ENCODE data around the gene RDH5. TPM values are rescaled to one million over a fixed set of nuclear protein-coding genes. Genes with fewer than 3 reads are reported as not detected.
A peak's percentile ranks its signal among the peaks of the same experiment; 100 is the strongest.

Gene RDH5
- total and polyA plus RNA-seq, 2 of the 13 experiments (the other 11 are each of a cell fraction or from before 2014, with no cell fraction given) = 2.6 to 5.7 TPM

DNA sequence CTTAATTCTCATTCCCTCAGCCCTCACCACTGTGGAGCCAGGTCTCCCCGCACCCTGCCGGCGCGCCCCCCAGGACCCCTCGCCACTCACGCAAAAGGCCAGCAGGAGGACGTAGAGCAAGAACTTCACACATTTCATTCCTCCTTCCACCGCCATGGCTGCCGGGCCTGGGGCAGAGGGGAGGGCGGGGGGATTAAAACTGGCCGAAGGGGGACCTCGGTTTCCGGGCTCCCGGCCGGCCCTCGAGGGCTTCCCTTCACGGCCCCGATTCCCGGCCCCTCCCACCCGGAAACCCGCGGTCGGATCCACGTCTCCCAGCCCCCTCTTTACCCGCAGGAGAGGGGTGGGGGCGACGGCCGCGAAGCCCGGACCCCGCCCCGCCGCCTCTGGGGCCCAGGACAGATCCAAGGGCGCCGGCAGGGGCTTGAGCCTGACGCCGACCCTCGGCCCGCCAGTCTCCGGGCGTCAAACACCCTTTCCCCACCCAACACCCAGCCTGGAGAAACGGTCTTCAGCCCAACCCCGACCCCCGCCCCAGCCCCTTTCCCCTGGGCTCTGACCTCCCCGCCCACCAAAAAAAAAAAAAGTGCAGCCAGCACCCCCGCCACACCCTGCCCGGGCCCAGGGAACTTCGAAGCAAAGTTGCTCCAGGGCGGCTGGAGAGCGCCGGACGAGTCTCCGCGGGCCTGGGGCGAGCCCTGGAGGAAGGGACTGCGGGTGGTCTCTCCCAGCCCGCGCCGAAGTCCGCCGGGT is 8.2 kb downstream of the RDH5 start:
- no peak overlapping the region for H2AFZ ChIP-seq (ENCODE audit: low read length)
- H3K36me3 ChIP-seq (replicated peaks in 1 of 2; ENCODE audit: control insufficient read depth in 1 of 2, insufficient read depth in 2 of 2, low read length in 2 of 2) = peaks cover 10 to 25% of the 10 kb centered on the region in 2 experiments; a peak in 4 of 5 replicates
- FAIRE-seq (no peak), ATAC-seq (peak; percentile 32), DNase-seq (ENCODE audit: low spot score) (no peak)
- ChIA-PET POLR2A (interaction anchor here (0.9 to 2.7 kb wide), 10 partner anchors 9 to 376 kb away, joined by 3 to 38 read pairs (median 14); partner anchors contain the start of genes BLOC1S1, DNAJC14, ORMDL2 and PA2G4), CTCF (ENCODE audit: low intra/inter-chr PET ratio, low total read pairs) (no interaction called here)
- 0 out of 2 replicates have a peak, but pooled peaks cover 8% of the 10 kb centered on the region for H4K20me1 ChIP-seq (ENCODE audit: insufficient read depth, low read length)
- intact Hi-C loops (cut with micrococcal nuclease; ENCODE audit: unreplicated experiment) (loop anchor here (2.0 kb wide), 1 partner anchor 48 kb away; a partner anchor contains a TSS), in situ Hi-C loops (cut with HindIII; ENCODE audit: extremely low pct_ligation_motif_present, low pct_unique_long_range_greater_than_20kb) (no loop called here)
- H3K4me3 ChIP-seq (replicated peaks in 1 of 3; ENCODE audit: insufficient read depth in 1 of 3, low read depth in 2 of 3, low read length in 3 of 3) = peak overlapping the region; percentile 84 to 89 (median 84)
- H3K79me2 ChIP-seq (ENCODE audit: insufficient read depth, low read length) = peaks cover 12% of the 10 kb centered on the region
- no peaks in the 10 kb centered on the region for H3K9me3 ChIP-seq (ENCODE audit: low read length)
- peaks cover 46% of the 10 kb centered on the region for H3K4me1 ChIP-seq (ENCODE audit: insufficient read depth, low read length)
- peak overlapping the region; percentile 98 for H3K4me2 ChIP-seq (ENCODE audit: low read depth, low read length)
- H3K27me3 ChIP-seq (ENCODE audit: control insufficient read depth in 1 of 2, insufficient read depth in 2 of 2, low read length in 2 of 2) = no peaks in the 10 kb centered on the region; a peak in 1 of 5 replicates
- WGBS (ENCODE audit: low lambda C conversion rate) = 0% methylated on average over 17 of the region's 61 CpGs
- peak overlapping the region; percentile 85 for H3K9ac ChIP-seq (ENCODE audit: insufficient read depth, low read depth, low read length)
- no TSS peak for BruUV-seq (replicated peaks)
- peak overlapping the region; percentile 79 for H3K27ac ChIP-seq (ENCODE audit: extremely low read length, insufficient read depth, low read length)
- TF ChIP-seq SETDB1 (CRISPR knock-in tag; IDR thresholded peaks at IDR 0.05; ENCODE audit: borderline replicate concordance) = no peak
- TF ChIP-seq ZFP36L2 (CRISPR knock-in tag; IDR thresholded peaks at IDR 0.05) = no peak
- TF ChIP-seq, protein P1, sequence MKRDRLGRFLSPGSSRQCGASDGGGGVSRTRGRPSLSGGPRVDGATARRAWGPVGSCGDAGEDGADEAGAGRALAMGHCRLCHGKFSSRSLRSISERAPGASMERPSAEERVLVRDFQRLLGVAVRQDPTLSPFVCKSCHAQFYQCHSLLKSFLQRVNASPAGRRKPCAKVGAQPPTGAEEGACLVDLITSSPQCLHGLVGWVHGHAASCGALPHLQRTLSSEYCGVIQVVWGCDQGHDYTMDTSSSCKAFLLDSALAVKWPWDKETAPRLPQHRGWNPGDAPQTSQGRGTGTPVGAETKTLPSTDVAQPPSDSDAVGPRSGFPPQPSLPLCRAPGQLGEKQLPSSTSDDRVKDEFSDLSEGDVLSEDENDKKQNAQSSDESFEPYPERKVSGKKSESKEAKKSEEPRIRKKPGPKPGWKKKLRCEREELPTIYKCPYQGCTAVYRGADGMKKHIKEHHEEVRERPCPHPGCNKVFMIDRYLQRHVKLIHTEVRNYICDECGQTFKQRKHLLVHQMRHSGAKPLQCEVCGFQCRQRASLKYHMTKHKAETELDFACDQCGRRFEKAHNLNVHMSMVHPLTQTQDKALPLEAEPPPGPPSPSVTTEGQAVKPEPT (CRISPR knock-in tag; IDR thresholded peaks at IDR 0.05; ENCODE audit: low read depth) = no peak
- peak; percentile 48; the same call in 1 of the 2 replicates for TF ChIP-seq KDM5B (CRISPR knock-in tag; IDR thresholded peaks at IDR 0.05; ENCODE audit: borderline replicate concordance)
- no peak for TF ChIP-seq GATAD2A (CRISPR knock-in tag; IDR thresholded peaks at IDR 0.05)
- TF ChIP-seq, protein P2, sequence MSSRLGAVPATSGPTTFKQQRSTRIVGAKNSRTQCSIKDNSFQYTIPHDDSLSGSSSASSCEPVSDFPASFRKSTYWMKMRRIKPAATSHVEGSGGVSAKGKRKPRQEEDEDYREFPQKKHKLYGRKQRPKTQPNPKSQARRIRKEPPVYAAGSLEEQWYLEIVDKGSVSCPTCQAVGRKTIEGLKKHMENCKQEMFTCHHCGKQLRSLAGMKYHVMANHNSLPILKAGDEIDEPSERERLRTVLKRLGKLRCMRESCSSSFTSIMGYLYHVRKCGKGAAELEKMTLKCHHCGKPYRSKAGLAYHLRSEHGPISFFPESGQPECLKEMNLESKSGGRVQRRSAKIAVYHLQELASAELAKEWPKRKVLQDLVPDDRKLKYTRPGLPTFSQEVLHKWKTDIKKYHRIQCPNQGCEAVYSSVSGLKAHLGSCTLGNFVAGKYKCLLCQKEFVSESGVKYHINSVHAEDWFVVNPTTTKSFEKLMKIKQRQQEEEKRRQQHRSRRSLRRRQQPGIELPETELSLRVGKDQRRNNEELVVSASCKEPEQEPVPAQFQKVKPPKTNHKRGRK (CRISPR knock-in tag; IDR thresholded peaks at IDR 0.05) = no peak
- TF ChIP-seq, protein P3, sequence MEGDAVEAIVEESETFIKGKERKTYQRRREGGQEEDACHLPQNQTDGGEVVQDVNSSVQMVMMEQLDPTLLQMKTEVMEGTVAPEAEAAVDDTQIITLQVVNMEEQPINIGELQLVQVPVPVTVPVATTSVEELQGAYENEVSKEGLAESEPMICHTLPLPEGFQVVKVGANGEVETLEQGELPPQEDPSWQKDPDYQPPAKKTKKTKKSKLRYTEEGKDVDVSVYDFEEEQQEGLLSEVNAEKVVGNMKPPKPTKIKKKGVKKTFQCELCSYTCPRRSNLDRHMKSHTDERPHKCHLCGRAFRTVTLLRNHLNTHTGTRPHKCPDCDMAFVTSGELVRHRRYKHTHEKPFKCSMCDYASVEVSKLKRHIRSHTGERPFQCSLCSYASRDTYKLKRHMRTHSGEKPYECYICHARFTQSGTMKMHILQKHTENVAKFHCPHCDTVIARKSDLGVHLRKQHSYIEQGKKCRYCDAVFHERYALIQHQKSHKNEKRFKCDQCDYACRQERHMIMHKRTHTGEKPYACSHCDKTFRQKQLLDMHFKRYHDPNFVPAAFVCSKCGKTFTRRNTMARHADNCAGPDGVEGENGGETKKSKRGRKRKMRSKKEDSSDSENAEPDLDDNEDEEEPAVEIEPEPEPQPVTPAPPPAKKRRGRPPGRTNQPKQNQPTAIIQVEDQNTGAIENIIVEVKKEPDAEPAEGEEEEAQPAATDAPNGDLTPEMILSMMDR (CRISPR knock-in tag; IDR thresholded peaks at IDR 0.05) = no peak
- TF ChIP-seq, protein P4, sequence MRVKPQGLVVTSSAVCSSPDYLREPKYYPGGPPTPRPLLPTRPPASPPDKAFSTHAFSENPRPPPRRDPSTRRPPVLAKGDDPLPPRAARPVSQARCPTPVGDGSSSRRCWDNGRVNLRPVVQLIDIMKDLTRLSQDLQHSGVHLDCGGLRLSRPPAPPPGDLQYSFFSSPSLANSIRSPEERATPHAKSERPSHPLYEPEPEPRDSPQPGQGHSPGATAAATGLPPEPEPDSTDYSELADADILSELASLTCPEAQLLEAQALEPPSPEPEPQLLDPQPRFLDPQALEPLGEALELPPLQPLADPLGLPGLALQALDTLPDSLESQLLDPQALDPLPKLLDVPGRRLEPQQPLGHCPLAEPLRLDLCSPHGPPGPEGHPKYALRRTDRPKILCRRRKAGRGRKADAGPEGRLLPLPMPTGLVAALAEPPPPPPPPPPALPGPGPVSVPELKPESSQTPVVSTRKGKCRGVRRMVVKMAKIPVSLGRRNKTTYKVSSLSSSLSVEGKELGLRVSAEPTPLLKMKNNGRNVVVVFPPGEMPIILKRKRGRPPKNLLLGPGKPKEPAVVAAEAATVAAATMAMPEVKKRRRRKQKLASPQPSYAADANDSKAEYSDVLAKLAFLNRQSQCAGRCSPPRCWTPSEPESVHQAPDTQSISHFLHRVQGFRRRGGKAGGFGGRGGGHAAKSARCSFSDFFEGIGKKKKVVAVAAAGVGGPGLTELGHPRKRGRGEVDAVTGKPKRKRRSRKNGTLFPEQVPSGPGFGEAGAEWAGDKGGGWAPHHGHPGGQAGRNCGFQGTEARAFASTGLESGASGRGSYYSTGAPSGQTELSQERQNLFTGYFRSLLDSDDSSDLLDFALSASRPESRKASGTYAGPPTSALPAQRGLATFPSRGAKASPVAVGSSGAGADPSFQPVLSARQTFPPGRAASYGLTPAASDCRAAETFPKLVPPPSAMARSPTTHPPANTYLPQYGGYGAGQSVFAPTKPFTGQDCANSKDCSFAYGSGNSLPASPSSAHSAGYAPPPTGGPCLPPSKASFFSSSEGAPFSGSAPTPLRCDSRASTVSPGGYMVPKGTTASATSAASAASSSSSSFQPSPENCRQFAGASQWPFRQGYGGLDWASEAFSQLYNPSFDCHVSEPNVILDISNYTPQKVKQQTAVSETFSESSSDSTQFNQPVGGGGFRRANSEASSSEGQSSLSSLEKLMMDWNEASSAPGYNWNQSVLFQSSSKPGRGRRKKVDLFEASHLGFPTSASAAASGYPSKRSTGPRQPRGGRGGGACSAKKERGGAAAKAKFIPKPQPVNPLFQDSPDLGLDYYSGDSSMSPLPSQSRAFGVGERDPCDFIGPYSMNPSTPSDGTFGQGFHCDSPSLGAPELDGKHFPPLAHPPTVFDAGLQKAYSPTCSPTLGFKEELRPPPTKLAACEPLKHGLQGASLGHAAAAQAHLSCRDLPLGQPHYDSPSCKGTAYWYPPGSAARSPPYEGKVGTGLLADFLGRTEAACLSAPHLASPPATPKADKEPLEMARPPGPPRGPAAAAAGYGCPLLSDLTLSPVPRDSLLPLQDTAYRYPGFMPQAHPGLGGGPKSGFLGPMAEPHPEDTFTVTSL (CRISPR knock-in tag; IDR thresholded peaks at IDR 0.05; ENCODE audit: borderline replicate concordance) = 0 out of 2 replicates have a peak, but pooled peaks have one; percentile 16
- TF ChIP-seq ZSCAN9 (CRISPR knock-in tag; IDR thresholded peaks at IDR 0.05; ENCODE audit: borderline replicate concordance) = no peak
- TF ChIP-seq SMAD1 (CRISPR knock-in tag; IDR thresholded peaks at IDR 0.05; ENCODE audit: borderline replicate concordance, low read depth) = no peak
- TF ChIP-seq GABPA (IDR thresholded peaks at IDR 0.05; ENCODE audit: low read depth, low read length) = no peak; the same call in 1 of the 2 replicates
- TF ChIP-seq GABPA (CRISPR knock-in tag; IDR thresholded peaks at IDR 0.05; ENCODE audit: low read depth) = no peak
